GM12878 (cell line): ENCODE results near the gene ARHGAP22. TPM values are rescaled to one million over a fixed set of nuclear protein-coding genes. Genes with fewer than 3 reads are reported as not detected.

Experiments
- ATAC-seq: fragments of 200-7000 bp; cut with Tn5 transposase; 3 replicates; pipeline ENCODE4 v1.9.1; 2020; ENCODE audit warnings: mild to moderate bottlenecking, moderate library complexity
- BruUV-seq: library from RNA; stranded (reverse); fragments of 400-500 nt; replicated peaks from 2 replicates; lab custom pipeline; 2021; lab: Mats Ljungman, UMichigan
- CTCF ChIA-PET: fragments of 300-600 bp; sonication (Branson Sonifier 250); formaldehyde crosslinking; extraction: SDS; loops from one replicate; lab custom pipeline; 2021; ENCODE audit warnings: inconsistent platforms; lab: Yijun Ruan, JAX
- POLR2A ChIA-PET: fragments of 350-600 bp; formaldehyde crosslinking; extraction: SDS; loops from one replicate; lab custom pipeline; 2021; ENCODE audit warnings: inconsistent platforms; lab: Charles Lee
- RAD21 ChIA-PET: fragments of 300-600 bp; sonication (Branson Sonifier 250); formaldehyde crosslinking; loops from one replicate; lab custom pipeline; 2023; ENCODE audit warnings: antibody characterized with exemption; ENCODE audit not compliant: unreplicated experiment; lab: Charles Lee
- SMC1A ChIA-PET: fragments of 300-600 bp; sonication (Branson Sonifier 250); formaldehyde crosslinking; loops from one replicate; lab custom pipeline; 2023; ENCODE audit not compliant: unreplicated experiment, uncharacterized antibody; lab: Charles Lee
- DNase-seq: peaks from one replicate; pipeline ENCODE4 v3.0.0-alpha.2; 2011; ENCODE audit warnings: low read depth, low spot score
- FAIRE-seq: peaks from 3 replicates; lab custom pipeline; 2011; peaks lifted over from hg19 to GRCh38; lab: Jason Lieb, UNC
- H2AFZ ChIP-seq: 2 replicates; pipeline ENCODE4 v1.6.0; 2011; ENCODE audit warnings: low read depth, low read length, control low read depth; ENCODE audit not compliant: control insufficient read depth
- H3K27ac ChIP-seq: 2 replicates; pipeline ENCODE4 v1.5.1; 2011; ENCODE audit warnings: control low read depth; ENCODE audit not compliant: control insufficient read depth, insufficient read depth
- H3K27me3 ChIP-seq, 2 experiments: replicated peaks in 1 of 2; 2 replicates each; pipeline versions ENCODE4 v1.6.0 to v1.6.1; 2011; ENCODE audit warnings: low read length in 1 of 2; ENCODE audit not compliant: control insufficient read depth in 2 of 2, insufficient read depth in 2 of 2
- H3K36me3 ChIP-seq, 2 experiments: 2 replicates each; pipeline ENCODE4 v1.5.1; 2011; ENCODE audit warnings: low read length in 1 of 2; ENCODE audit not compliant: control insufficient read depth in 2 of 2, insufficient read depth in 2 of 2
- H3K4me1 ChIP-seq: 2 replicates; pipeline ENCODE4 v1.6.1; 2011; ENCODE audit warnings: mild to moderate bottlenecking, low read length, moderate library complexity, mixed read lengths; ENCODE audit not compliant: control insufficient read depth, insufficient read depth
- H3K4me2 ChIP-seq: 2 replicates; pipeline ENCODE4 v1.6.0; 2011; ENCODE audit warnings: control low read depth; ENCODE audit not compliant: control insufficient read depth, insufficient read depth
- H3K4me3 ChIP-seq: fragments of 200-600 bp; sonication (generic); 2 replicates; pipeline ENCODE4 v1.5.1; 2016
- H3K79me2 ChIP-seq: 2 replicates; pipeline ENCODE4 v1.6.0; 2011; ENCODE audit warnings: low read length; ENCODE audit not compliant: control insufficient read depth, insufficient read depth
- H3K9ac ChIP-seq: 2 replicates; pipeline ENCODE4 v1.8.0; 2011; ENCODE audit warnings: low read length, control low read depth, mixed read lengths; ENCODE audit not compliant: control insufficient read depth, insufficient read depth
- H3K9me3 ChIP-seq: replicated peaks from 3 replicates; pipeline ENCODE4 v1.5.1; 2011; ENCODE audit warnings: mild to moderate bottlenecking, low read length; ENCODE audit not compliant: control insufficient read depth, insufficient read depth
- H4K20me1 ChIP-seq: 2 replicates; pipeline ENCODE4 v1.6.0; 2011; ENCODE audit not compliant: control insufficient read depth, insufficient read depth
- E2F8 ChIP-seq: fragments of 450-650 bp; IDR thresholded peaks from 2 replicates; pipeline ENCODE4 v1.6.1; 2018; ENCODE audit warnings: mild to moderate bottlenecking, low read depth, moderate library complexity; ENCODE audit not compliant: partially characterized antibody
- IKZF1 ChIP-seq: fragments of 450-650 bp; conservative IDR thresholded peaks from 2 replicates; pipeline ENCODE4 v1.6.1; 2017; ENCODE audit warnings: antibody characterized with exemption, mild to moderate bottlenecking
- KAT2A ChIP-seq: conservative IDR thresholded peaks from 2 replicates; pipeline ENCODE4 v1.6.1; 2011; ENCODE audit warnings: low read depth, low read length; ENCODE audit not compliant: control insufficient read depth
- KDM1A ChIP-seq: fragments of 200-600 bp; sonication (generic); IDR thresholded peaks from 2 replicates; pipeline ENCODE4 v1.6.1; 2016; ENCODE audit warnings: borderline replicate concordance
- POLR2AphosphoS2 ChIP-seq: IDR thresholded peaks from 2 replicates; pipeline ENCODE4 v1.6.1; 2011; ENCODE audit warnings: low read depth, mild to moderate bottlenecking, low read length, improper control_type of control experiment, moderate library complexity
- SIN3A ChIP-seq: IDR thresholded peaks from 2 replicates; pipeline ENCODE4 v1.6.1; 2012; ENCODE audit warnings: low read depth, low read length, improper control_type of control experiment
- SMC3 ChIP-seq: IDR thresholded peaks from 2 replicates; pipeline ENCODE4 v1.6.1; 2011; ENCODE audit warnings: low read length, improper control_type of control experiment, borderline replicate concordance
- TCF3 ChIP-seq: IDR thresholded peaks from 2 replicates; pipeline ENCODE4 v1.6.1; 2012; ENCODE audit warnings: low read depth, mild to moderate bottlenecking, low read length, borderline replicate concordance; ENCODE audit not compliant: insufficient read depth
- TCF7 ChIP-seq: IDR thresholded peaks from 2 replicates; pipeline ENCODE4 v1.6.1; 2014; ENCODE audit warnings: antibody characterized with exemption, borderline replicate concordance
- USF2 ChIP-seq: IDR thresholded peaks from 2 replicates; pipeline ENCODE4 v1.6.1; 2011; ENCODE audit warnings: low read depth, low read length, improper control_type of control experiment, borderline replicate concordance
- ZBTB40 ChIP-seq: fragments of 450-650 bp; IDR thresholded peaks from 2 replicates; pipeline ENCODE4 v1.6.1; 2016; ENCODE audit warnings: mild to moderate bottlenecking, moderate library complexity, borderline replicate concordance
- ZNF274 ChIP-seq: IDR thresholded peaks from one replicate; pipeline ENCODE4 v1.8.0; 2011; ENCODE audit not compliant: insufficient read length, insufficient read depth
- ZNF384 ChIP-seq: IDR thresholded peaks from 2 replicates; pipeline ENCODE4 v1.6.1; 2012; ENCODE audit warnings: low read depth, mild to moderate bottlenecking, low read length, improper control_type of control experiment, borderline replicate concordance
- WGBS: methylation state at CpG from one replicate; pipeline ENCODE4 v1.1.6; 2016; ENCODE audit warnings: low lambda C conversion rate; ENCODE audit not compliant: insufficient replicate concordance, insufficient coverage; ENCODE audit errors: missing lambda C conversion rate; 5-methylcytosine and 5-hydroxymethylcytosine counted together
- in situ Hi-C: fragments of 300-500 bp; cut with MboI; formaldehyde crosslinking; loops from 9 replicates; pipeline ENCODE4 v1.14.3; 2018; ENCODE audit warnings: mixed read lengths
- intact Hi-C: fragments of 100-400 bp; cut with micrococcal nuclease; formaldehyde crosslinking; loops from one replicate; pipeline ENCODE4 v1.14.2; 2022; ENCODE audit not compliant: unreplicated experiment
- polyA plus RNA-seq, 11 experiments: library from polyadenylated mRNA; depleted of rRNA in 4 of 11; unstranded in 6 of 11; stranded (reverse) in 5 of 11; fragments of >200 nt; fragmentation: Nextera tagmentation in 4 of 11; fragmentation: Illumina TruSeq in 1 of 11; extraction: Ambion mirVana in 4 of 11; extraction: Trizol in 1 of 11; gene quantifications; 1 replicate in 1 of 11; 2 replicates in 10 of 11; pipeline versions ENCODE4 v1.2.1 to v1.2.3, GENCODE V29; 2011 to 2016; ENCODE audit warnings: inconsistent platforms in 2 of 11, missing spikeins in 2 of 11, low read depth in 1 of 11
- total RNA-seq, 4 experiments: library from RNA; depleted of rRNA in 3 of 4; stranded (reverse); fragments of >200 nt in 3 of 4; fragmentation: Illumina TruSeq in 1 of 4; extraction: Trizol in 1 of 4; gene quantifications; 2 replicates each; pipeline versions ENCODE4 v1.2.1 to v1.2.3, GENCODE V29; 2013 to 2021

The ARHGAP22 gene
- total and polyA plus RNA-seq, 10 of the 15 experiments (the other 5 are each of a cell fraction or from before 2014, with no cell fraction given): 0.07 to 0.61 (median 0.18) TPM; not detected in 5

- TF ChIP-seq KDM1A (no peak), ZNF274 (no peak), SIN3A (no peak), ZBTB40 (no peak), TCF7 (no peak), TCF3 (no peak), POLR2AphosphoS2 (no peak)
- TF ChIP-seq, all 136 proteins: peak for 0
Observed at GRCh38 chr10:48640326-48640725, 35.5 kb upstream of the ARHGAP22 start (continued).

GRCh38 chr10:48639632-48640031 lies 34.8 kb upstream of the ARHGAP22 start:
- in situ Hi-C loops: no loop called here
- Histone ChIP-seq H3K27ac (peak overlapping the region; percentile 53; the same call in 1 of the 2 replicates), H3K9ac (no peak overlapping the region), H3K4me1 (peaks cover 19% of the 10 kb centered on the region), H2AFZ (no peak overlapping the region; the same call in 1 of the 2 replicates), H3K4me3 (peak overlapping the region; percentile 10; the same call in 1 of the 2 replicates), H3K4me2 (peak overlapping the region; percentile 36), H3K36me3 (no peaks in the 10 kb centered on the region), H3K79me2 (no peaks in the 10 kb centered on the region; the same call in 1 of the 2 replicates), H3K9me3 (peaks cover 2% of the 10 kb centered on the region), H4K20me1 (no peaks in the 10 kb centered on the region), H3K27me3 (no peaks in the 10 kb centered on the region)
- DNase-seq: no peak
- ChIA-PET CTCF (interaction anchor here (1.1 to 14.1 kb wide), 9 partner anchors 10 to 86 kb away, joined by 3 to 175 read pairs (median 8); partner anchors contain the start of gene ARHGAP22), SMC1A (interaction anchor here (1.1 to 11.2 kb wide), 9 partner anchors 9 to 31 kb away, joined by 3 to 174 read pairs (median 7); partner anchors contain the start of gene ARHGAP22), RAD21 (interaction anchor here (0.8 to 3.3 kb wide), 9 partner anchors 10 to 89 kb away, joined by 3 to 30 read pairs (median 5); no protein-coding TSS in a partner anchor), POLR2A (interaction anchor here (1.1 to 2.8 kb wide), 4 partner anchors 14 to 29 kb away, joined by 3 to 13 read pairs (median 8); no protein-coding TSS in a partner anchor)
- intact Hi-C loops: no loop called here
- 0% methylated on average over 1 of the region's 1 CpG for WGBS
- no TSS peak for BruUV-seq
- peak; percentile 57 for FAIRE-seq
- ATAC-seq: peak; percentile 30
- TF ChIP-seq SMC3: no peak
- TF ChIP-seq KAT2A: no peak
- TF ChIP-seq KDM1A: no peak
- no peak for TF ChIP-seq IKZF1
- no peak for TF ChIP-seq USF2
- TF ChIP-seq ZNF384: peak; percentile 13; the same call in 1 of the 2 replicates
- no peak for TF ChIP-seq E2F8
